Measurements from ENCODE around the gene GPS2. TPM values are rescaled to one million over a fixed set of nuclear protein-coding genes. Genes with fewer than 3 reads are reported as not detected.

Gene GPS2
- total RNA-seq, 1 experiment from 2014 or later: 62.6 TPM

DNA sequence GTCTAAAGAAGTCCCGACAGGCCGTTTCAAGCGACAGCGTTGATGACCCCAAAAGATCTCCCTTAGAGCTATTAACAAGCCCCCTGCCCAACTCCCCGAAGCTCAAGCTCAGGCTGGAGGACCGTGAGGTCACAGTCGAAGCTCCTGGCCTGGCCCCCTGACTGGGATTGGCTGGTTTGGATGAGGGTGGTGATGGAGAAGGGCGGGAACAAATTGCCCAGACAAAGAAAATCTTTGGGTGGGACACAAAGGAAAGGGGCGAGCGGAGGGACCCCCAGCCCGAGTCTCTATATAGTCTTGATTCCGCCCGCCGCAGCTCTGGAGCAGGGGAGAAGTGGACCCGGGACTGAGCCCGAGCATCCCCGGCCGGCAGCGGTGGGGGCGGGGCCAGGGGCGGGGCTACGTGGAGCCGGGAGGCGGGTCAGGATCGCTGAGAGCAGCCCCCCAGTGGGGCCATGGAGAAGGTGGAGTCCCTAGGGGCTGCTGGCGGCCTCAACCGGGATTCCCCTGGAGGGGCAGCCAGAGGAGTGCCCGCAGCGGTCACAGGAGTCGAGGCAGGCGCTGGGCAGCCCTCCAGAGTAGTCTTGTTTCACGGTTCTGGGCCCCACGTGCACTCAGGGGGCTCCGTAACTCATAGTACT, 15.0 kb upstream of the GPS2 start:
- no peaks in the 10 kb centered on the region for H3K9me3 ChIP-seq (ENCODE audit: control insufficient read depth, low read depth, low read length)
- H3K79me1 ChIP-seq (ENCODE audit: insufficient read depth, low read depth, low read length, poor library complexity, severe bottlenecking): no peaks in the 10 kb centered on the region
- no peak overlapping the region for H3K27ac ChIP-seq (ENCODE audit: insufficient read length, low read depth, low read length)
- peak overlapping the region; percentile 82 for H3K14ac ChIP-seq (ENCODE audit: insufficient read depth, low read length)
- no peaks in the 10 kb centered on the region for H3K4me1 ChIP-seq (ENCODE audit: insufficient read depth, low read length)
- H3K23me2 ChIP-seq (ENCODE audit: insufficient read length, low read depth, low read length, poor library complexity, severe bottlenecking): peaks cover 14% of the 10 kb centered on the region
- H3K56ac ChIP-seq (ENCODE audit: insufficient read length, low read depth, low read length): no peak overlapping the region
- peaks cover 22 to 23% of the 10 kb centered on the region in 2 experiments for H3K4me1 Mint-ChIP-seq
- no CpG with 5 or more reads among the region's 34 CpGs for WGBS (ENCODE audit: extremely low coverage, insufficient read length, low lambda C conversion rate)
- H2BK5ac ChIP-seq (ENCODE audit: insufficient read length, low read length): no peak overlapping the region
- no peaks in the 10 kb centered on the region for H3K27me3 ChIP-seq (ENCODE audit: insufficient read depth, low read length)
- H2AFZ ChIP-seq (ENCODE audit: low read length): no peak overlapping the region
- H2BK120ac ChIP-seq (ENCODE audit: low read depth, low read length, poor library complexity, severe bottlenecking): no peak overlapping the region
- peak; percentile 96 for DNase-seq
- H3K36me3 Mint-ChIP-seq (ENCODE audit: insufficient read depth in 1 of 3, low read depth in 3 of 3): peaks cover 1 to 18% (median 15%) of the 10 kb centered on the region in 3 experiments; a peak in 5 of 7 replicates
- H4K91ac ChIP-seq (ENCODE audit: insufficient read length, low read depth, low read length): no peak overlapping the region
- no peak overlapping the region for H3T11ph ChIP-seq (ENCODE audit: low read length)
- peak overlapping the region; percentile 88 to 97 for H3K4me3 Mint-ChIP-seq
- H3K79me2 ChIP-seq (ENCODE audit: insufficient read depth, low read length): peaks cover 2% of the 10 kb centered on the region; the same call in 1 of the 2 replicates
- peak overlapping the region; percentile 86 for H3K18ac ChIP-seq (ENCODE audit: insufficient read length, low read depth, low read length)
- no peak overlapping the region for H4K8ac ChIP-seq (replicated peaks; ENCODE audit: insufficient read length, low read depth, low read length)
- H3K27ac Mint-ChIP-seq: peak overlapping the region; percentile 97 to 98 (median 97)
- no peak overlapping the region for H2BK12ac ChIP-seq (ENCODE audit: insufficient read length, low read depth, low read length)
- H4K20me1 ChIP-seq (ENCODE audit: control insufficient read depth, insufficient read depth, insufficient read length): no peaks in the 10 kb centered on the region
- no peak overlapping the region for H4K5ac ChIP-seq (ENCODE audit: insufficient read length, low read depth, low read length)
- no peaks in the 10 kb centered on the region for H3K9me3 Mint-ChIP-seq
- H2BK20ac ChIP-seq (ENCODE audit: low read depth, low read length, poor library complexity, severe bottlenecking): no peak overlapping the region
- H3K4ac ChIP-seq (ENCODE audit: low read depth, low read length): no peak overlapping the region
- H2AK5ac ChIP-seq (ENCODE audit: insufficient read length, low read length): no peak overlapping the region
- TF ChIP-seq, protein P1, sequence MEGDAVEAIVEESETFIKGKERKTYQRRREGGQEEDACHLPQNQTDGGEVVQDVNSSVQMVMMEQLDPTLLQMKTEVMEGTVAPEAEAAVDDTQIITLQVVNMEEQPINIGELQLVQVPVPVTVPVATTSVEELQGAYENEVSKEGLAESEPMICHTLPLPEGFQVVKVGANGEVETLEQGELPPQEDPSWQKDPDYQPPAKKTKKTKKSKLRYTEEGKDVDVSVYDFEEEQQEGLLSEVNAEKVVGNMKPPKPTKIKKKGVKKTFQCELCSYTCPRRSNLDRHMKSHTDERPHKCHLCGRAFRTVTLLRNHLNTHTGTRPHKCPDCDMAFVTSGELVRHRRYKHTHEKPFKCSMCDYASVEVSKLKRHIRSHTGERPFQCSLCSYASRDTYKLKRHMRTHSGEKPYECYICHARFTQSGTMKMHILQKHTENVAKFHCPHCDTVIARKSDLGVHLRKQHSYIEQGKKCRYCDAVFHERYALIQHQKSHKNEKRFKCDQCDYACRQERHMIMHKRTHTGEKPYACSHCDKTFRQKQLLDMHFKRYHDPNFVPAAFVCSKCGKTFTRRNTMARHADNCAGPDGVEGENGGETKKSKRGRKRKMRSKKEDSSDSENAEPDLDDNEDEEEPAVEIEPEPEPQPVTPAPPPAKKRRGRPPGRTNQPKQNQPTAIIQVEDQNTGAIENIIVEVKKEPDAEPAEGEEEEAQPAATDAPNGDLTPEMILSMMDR (conservative IDR thresholded peaks at IDR 0.05): no peak
- peak overlapping the region; percentile 33 for H3K9ac ChIP-seq (ENCODE audit: extremely low read depth, insufficient read length, low read length)
- H3K4me2 ChIP-seq (ENCODE audit: insufficient read depth, insufficient read length, low read length): peak overlapping the region; percentile 54
- H3K23ac ChIP-seq (ENCODE audit: insufficient read length, low read depth, low read length): no peak overlapping the region
- H3K27me3 Mint-ChIP-seq (ENCODE audit: low read depth): no peaks in the 10 kb centered on the region
- no peak overlapping the region for H2BK15ac ChIP-seq (ENCODE audit: low read depth, low read length)

All from H9 (cell line).